Measurements from ENCODE around the gene OXCT2. TPM values are rescaled to one million over a fixed set of nuclear protein-coding genes. Genes with fewer than 3 reads are reported as not detected.

The OXCT2 gene

DNA sequence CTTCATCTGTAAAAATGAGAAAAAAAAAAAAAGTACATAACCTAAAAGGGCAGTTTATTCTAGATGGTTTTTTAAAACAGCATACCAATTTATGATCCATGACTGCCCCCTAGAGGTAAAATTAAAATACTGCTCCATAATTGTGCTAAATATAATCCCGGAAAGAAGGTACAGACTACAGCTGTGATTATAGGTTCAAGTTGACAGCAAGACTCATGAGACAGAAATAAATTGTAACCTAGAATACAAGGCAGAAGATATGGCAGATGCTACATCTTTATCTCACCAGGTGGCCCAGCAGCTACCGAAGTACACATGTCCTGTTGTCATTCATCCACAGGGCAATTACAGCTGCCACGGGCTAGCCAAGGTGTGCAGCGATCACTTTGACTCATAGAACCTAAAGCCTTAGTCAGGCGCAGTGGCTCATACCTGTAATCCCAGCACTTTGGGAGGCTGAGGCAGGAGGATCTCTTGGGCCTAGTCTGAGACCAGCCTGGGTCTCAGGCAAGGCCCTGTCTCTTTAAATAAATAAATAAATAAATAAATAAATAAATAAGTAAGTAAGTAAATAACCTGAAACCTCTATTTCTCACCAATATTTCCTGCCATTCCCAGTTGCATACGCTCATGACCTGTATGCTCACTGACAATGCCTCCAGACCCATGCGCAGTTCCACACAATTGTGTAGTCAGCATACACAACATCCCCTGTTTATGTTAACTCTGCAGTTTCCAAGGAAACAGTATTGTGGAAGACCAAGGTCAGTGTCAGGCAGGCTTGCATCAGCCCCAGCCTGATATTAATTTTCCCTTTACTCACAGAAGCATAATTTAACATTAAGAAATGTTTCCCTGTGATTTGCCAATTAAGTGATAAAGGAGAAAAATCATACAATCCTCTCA lies 50.8 kb downstream of the OXCT2 start:
- Histone ChIP-seq H3K4me2 (ENCODE audit: insufficient read depth, low read length, poor library complexity, severe bottlenecking) (no peak overlapping the region), H2AK5ac (ENCODE audit: low read depth, low read length) (no peak overlapping the region), H3K79me1 (ENCODE audit: low read depth, low read length) (no peaks in the 10 kb centered on the region), H4K91ac (ENCODE audit: low read depth, low read length, poor library complexity) (no peak overlapping the region), H3K18ac (ENCODE audit: low read length) (no peak overlapping the region), H3K27ac (replicated peaks; ENCODE audit: low read length) (no peak overlapping the region), H3K4me3 (ENCODE audit: low read length in 2 of 2) (no peak overlapping the region), H3K4ac (ENCODE audit: low read length) (no peak overlapping the region), H2BK120ac (ENCODE audit: low read depth, low read length) (no peak overlapping the region), H3K14ac (ENCODE audit: low read length) (no peak overlapping the region), H4K8ac (ENCODE audit: low read depth, low read length) (no peak overlapping the region), H2BK5ac (ENCODE audit: low read length) (no peak overlapping the region), H3K36me3 (replicated peaks in 1 of 2; ENCODE audit: control insufficient read depth in 2 of 2, insufficient read depth in 2 of 2, low read length in 2 of 2) (no peaks in the 10 kb centered on the region), H2BK12ac (ENCODE audit: low read length) (no peak overlapping the region), H2AFZ (ENCODE audit: low read length) (no peak overlapping the region), H2BK15ac (ENCODE audit: low read length) (no peak overlapping the region), H3K9ac (ENCODE audit: low read depth, low read length, poor library complexity) (no peak overlapping the region), H3K23ac (ENCODE audit: low read depth, low read length, poor library complexity) (no peak overlapping the region), H3K4me1 (ENCODE audit: control insufficient read depth in 2 of 2, insufficient read depth in 1 of 2, low read depth in 1 of 2, low read length in 2 of 2) (peaks cover 0 to 2% of the 10 kb centered on the region in 2 donors), H3K27me3 (ENCODE audit: control insufficient read depth in 3 of 3, insufficient read depth in 3 of 3, low read depth in 1 of 3, low read length in 3 of 3) (peaks cover 4 to 60% (median 23%) of the 10 kb centered on the region in 3 experiments), H3K9me3 (replicated peaks in 1 of 2; ENCODE audit: control insufficient read depth in 2 of 2, insufficient read depth in 1 of 2, low read depth in 1 of 2, low read length in 2 of 2) (no peaks in the 10 kb centered on the region)
- DNase-seq (ENCODE audit: low spot score): no peak
- WGBS, 2 donors (ENCODE audit: extremely low coverage in 2 of 2, insufficient read length in 2 of 2, insufficient replicate concordance in 1 of 2): no CpG with 5 or more reads among the region's 7 CpGs

Small RNAs within 50 kb of the gene (small RNA-seq; reads per million reads assigned to genes)
- gene AL033527.1 (ENCODE audit: insufficient read depth): not detected
- not detected for gene RNU7-121P (ENCODE audit: insufficient read depth)
